Spleen (tissue), 11 donors: Measurements from ENCODE around the gene CEP112. TPM values are rescaled to one million over a fixed set of nuclear protein-coding genes. Genes with fewer than 3 reads are reported as not detected.

ENCODE experiments used
- DNase-seq: peaks from one replicate; pipeline ENCODE4 v3.0.0-alpha.2; 2020
- H3K27ac ChIP-seq, 8 donors: fragments of 200-600 bp; sonication (generic) in 7 of 8; 1 replicate in 4 of 8; 2 replicates in 4 of 8; pipeline versions ENCODE4 v1.5.0 to v1.8.0; 2016 to 2021; ENCODE audit warnings: inconsistent platforms in 4 of 8, mild to moderate bottlenecking in 4 of 8, moderate library complexity in 1 of 8
- H3K27me3 ChIP-seq, 7 donors: fragments of 200-600 bp; sonication (generic) in 6 of 7; replicated peaks in 1 of 7; 1 replicate in 4 of 7; 2 replicates in 3 of 7; pipeline versions ENCODE4 v1.5.0 to v1.8.0; 2016 to 2021; ENCODE audit warnings: inconsistent platforms in 3 of 7, mild to moderate bottlenecking in 1 of 7
- H3K36me3 ChIP-seq, 6 donors: fragments of 200-600 bp; sonication (generic) in 5 of 6; 1 replicate in 4 of 6; 2 replicates in 2 of 6; pipeline versions ENCODE4 v1.5.0 to v1.8.0; 2016 to 2021; ENCODE audit warnings: inconsistent platforms in 2 of 6
- H3K4me1 ChIP-seq, 6 donors: fragments of 200-600 bp; sonication (generic) in 5 of 6; 1 replicate in 3 of 6; 2 replicates in 3 of 6; pipeline versions ENCODE4 v1.5.0 to v1.8.0; 2016 to 2021; ENCODE audit warnings: inconsistent platforms in 3 of 6
- H3K4me3 ChIP-seq, 8 donors: fragments of 200-600 bp; sonication (generic) in 7 of 8; 1 replicate in 4 of 8; 2 replicates in 4 of 8; pipeline versions ENCODE4 v1.5.0 to v1.8.0; 2016 to 2021; ENCODE audit warnings: inconsistent platforms in 4 of 8, mild to moderate bottlenecking in 4 of 8, moderate library complexity in 2 of 8
- H3K9me3 ChIP-seq, 8 donors: fragments of 200-600 bp; sonication (generic) in 7 of 8; 1 replicate in 4 of 8; 2 replicates in 4 of 8; pipeline versions ENCODE4 v1.5.0 to v1.8.0; 2016 to 2021; ENCODE audit warnings: inconsistent platforms in 4 of 8
- CTCF ChIP-seq, 11 experiments: fragments of 200-600 bp in 7 of 11; fragments of 450-650 bp in 4 of 11; sonication (generic) in 4 of 11; IDR thresholded peaks in 8 of 11; conservative IDR thresholded peaks in 3 of 11; 1 replicate in 7 of 11; 2 replicates in 4 of 11; pipeline versions ENCODE4 v1.4.0 to v1.8.0; 2016 to 2021; ENCODE audit warnings: antibody characterized with exemption in 11 of 11, inconsistent platforms in 4 of 11, mild to moderate bottlenecking in 1 of 11
- POLR2A ChIP-seq, 3 donors: fragments of 450-650 bp; IDR thresholded peaks; one replicate each; pipeline ENCODE4 v1.5.1; 2017; ENCODE audit warnings: antibody characterized with exemption in 3 of 3, mild to moderate bottlenecking in 1 of 3
- POLR2AphosphoS5 ChIP-seq, 3 donors: sonication (generic); formaldehyde crosslinking; IDR thresholded peaks; one replicate each; pipeline ENCODE4 v1.5.1; 2017; ENCODE audit warnings: antibody characterized with exemption in 3 of 3
- WGBS, 5 donors: extraction: QIAGEN DNeasy Blood & Tissue Kit in 3 of 5; methylation state at CpG; one replicate each; pipeline versions ENCODE4 v1.1.5 to v1.1.7; 2013 to 2018; 5-methylcytosine and 5-hydroxymethylcytosine counted together
- intact Hi-C: fragments of 100-400 bp; cut with DNase I; formaldehyde crosslinking; loops from one replicate; pipeline ENCODE4 v1.15.0; 2023; ENCODE audit warnings: low total_unique reads
- polyA plus RNA-seq, 3 donors: library from polyadenylated mRNA; stranded (reverse); fragments of 200-250 nt; gene quantifications; one replicate each; pipeline ENCODE4 v1.2.1, GENCODE V29; 2013
- total RNA-seq, 7 donors: library from RNA; depleted of rRNA in 3 of 7; stranded (reverse); fragments of >200 nt in 3 of 7; fragmentation: NEBNext Ultra II Directional in 4 of 7; extraction: Animal tissue kit (Norgen Biotek cat#: 25700) in 4 of 7; gene quantifications; one replicate each; pipeline versions ENCODE4 v1.1.0 to v1.2.1, GENCODE V29; 2016 to 2021
- donor health status: healthy with polysubstance abuse.
- donor health status: DM: no; HTN: no; CAD: no; lungs with moderate emphysema.
- donor health status: DM: no; HTN: no; CAD: no.
- donor health status: Bipolar disorder and iron deficiency.
- donor health status: healthy.
- donor health status: DM: no; HTN: no; CAD: no.
- donor health status: DM: yes; HTN: yes; CAD: no.

Gene CEP112
- total and polyA plus RNA-seq, 10 donors = 3.1 to 31.0 (median 16.8) TPM

GRCh38 chr17:65973237-65973636 is 218.7 kb downstream of the CEP112 start:
- intact Hi-C loops = no loop called here
- Histone ChIP-seq H3K9me3 (peaks cover 0 to 12% (median 0%) of the 10 kb centered on the region in 8 donors), H3K36me3 (no peaks in the 10 kb centered on the region), H3K4me1 (no peaks in the 10 kb centered on the region), H3K27ac (no peak overlapping the region), H3K4me3 (no peak overlapping the region), H3K27me3 (no peaks in the 10 kb centered on the region)
- TF ChIP-seq POLR2AphosphoS5 (IDR thresholded peaks at IDR 0.05) (no peak), POLR2A (IDR thresholded peaks at IDR 0.05) (no peak), CTCF (IDR thresholded peaks at IDR 0.05 in 8 of 11, conservative IDR thresholded peaks at IDR 0.05 in 3 of 11) (no peak)
- WGBS, 5 donors = 3 to 96% (median 39%) methylated on average over 1 of the region's 1 CpG
- no peak for DNase-seq

GRCh38 chr17:65967372-65967771 is 224.6 kb downstream of the CEP112 start:
- Histone ChIP-seq H3K36me3 (no peaks in the 10 kb centered on the region), H3K9me3 (peaks cover 0 to 12% (median under 1%) of the 10 kb centered on the region in 8 donors), H3K27ac (no peak overlapping the region), H3K4me1 (no peaks in the 10 kb centered on the region), H3K27me3 (no peaks in the 10 kb centered on the region), H3K4me3 (no peak overlapping the region)
- WGBS, 5 donors = 93 to 99% (median 96%) methylated on average over 2 of the region's 2 CpGs
- TF ChIP-seq CTCF (IDR thresholded peaks at IDR 0.05 in 8 of 11, conservative IDR thresholded peaks at IDR 0.05 in 3 of 11) (no peak), POLR2A (IDR thresholded peaks at IDR 0.05) (no peak), POLR2AphosphoS5 (IDR thresholded peaks at IDR 0.05) (no peak)
- DNase-seq = no peak
- intact Hi-C loops = no loop called here

GRCh38 chr17:65966072-65966695 is 225.7 kb downstream of the CEP112 start:
- Histone ChIP-seq H3K9me3 (peaks cover 0 to 11% (median 2%) of the 10 kb centered on the region in 8 donors), H3K36me3 (no peaks in the 10 kb centered on the region), H3K4me3 (no peak overlapping the region), H3K27me3 (no peaks in the 10 kb centered on the region), H3K27ac (no peak overlapping the region), H3K4me1 (no peaks in the 10 kb centered on the region)
- no peak for DNase-seq
- no peak for TF ChIP-seq POLR2A (IDR thresholded peaks at IDR 0.05)
- no peak for TF ChIP-seq POLR2AphosphoS5 (IDR thresholded peaks at IDR 0.05)
- no peak for TF ChIP-seq CTCF (IDR thresholded peaks at IDR 0.05 in 8 of 11, conservative IDR thresholded peaks at IDR 0.05 in 3 of 11)
- WGBS, 5 donors = 87 to 98% (median 91%) methylated on average over 2 of the region's 2 CpGs
- intact Hi-C loops = no loop called here

GRCh38 chr17:65963179-65963578 is 228.8 kb downstream of the CEP112 start:
- no peak for TF ChIP-seq CTCF (IDR thresholded peaks at IDR 0.05 in 8 of 11, conservative IDR thresholded peaks at IDR 0.05 in 3 of 11)
- no peak for TF ChIP-seq POLR2AphosphoS5 (IDR thresholded peaks at IDR 0.05)
- 88 to 96% (median 94%) methylated on average over 3 of the region's 3 CpGs for WGBS, 5 donors
- H3K27me3 ChIP-seq = no peaks in the 10 kb centered on the region
- peaks cover 0 to 16% (median 13%) of the 10 kb centered on the region in 8 donors for H3K9me3 ChIP-seq
- DNase-seq = no peak
- no peak overlapping the region for H3K4me3 ChIP-seq
- peaks cover 0 to 16% (median 0%) of the 10 kb centered on the region in 6 donors for H3K36me3 ChIP-seq
- H3K4me1 ChIP-seq = no peaks in the 10 kb centered on the region
- intact Hi-C loops = no loop called here
- no peak overlapping the region for H3K27ac ChIP-seq
